ENCODE data around the gene SEC22C.

DNA sequence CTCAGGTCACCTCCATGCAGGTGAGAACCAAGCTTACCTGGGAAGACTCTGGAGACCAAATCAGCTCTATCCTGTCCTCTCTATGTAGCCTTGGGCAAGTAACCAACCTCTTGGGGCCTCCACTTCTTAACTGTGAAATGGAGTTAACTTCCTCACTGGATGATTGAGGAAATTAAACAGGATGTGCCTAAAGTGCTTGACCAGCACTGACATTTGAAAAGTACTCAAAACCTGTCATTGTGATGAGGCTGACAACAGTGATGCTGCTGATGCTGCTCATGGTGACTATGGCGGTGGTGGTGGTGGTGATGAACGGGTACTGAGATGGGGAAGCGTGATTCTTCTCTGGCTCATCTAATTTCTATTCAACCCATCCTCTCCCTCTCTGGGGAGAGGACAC is 57.0 kb downstream of the SEC22C start:
- TF ChIP-seq POLR2AphosphoS5 (IDR thresholded peaks at IDR 0.05; ENCODE audit: low read depth, low read length) (no peak), TAF1 (IDR thresholded peaks at IDR 0.05; ENCODE audit: borderline replicate concordance, insufficient read depth, low read length) (no peak), SIN3A (IDR thresholded peaks at IDR 0.05; ENCODE audit: borderline replicate concordance, insufficient read depth, low read length) (no peak)
- TF ChIP-seq, protein P1, sequence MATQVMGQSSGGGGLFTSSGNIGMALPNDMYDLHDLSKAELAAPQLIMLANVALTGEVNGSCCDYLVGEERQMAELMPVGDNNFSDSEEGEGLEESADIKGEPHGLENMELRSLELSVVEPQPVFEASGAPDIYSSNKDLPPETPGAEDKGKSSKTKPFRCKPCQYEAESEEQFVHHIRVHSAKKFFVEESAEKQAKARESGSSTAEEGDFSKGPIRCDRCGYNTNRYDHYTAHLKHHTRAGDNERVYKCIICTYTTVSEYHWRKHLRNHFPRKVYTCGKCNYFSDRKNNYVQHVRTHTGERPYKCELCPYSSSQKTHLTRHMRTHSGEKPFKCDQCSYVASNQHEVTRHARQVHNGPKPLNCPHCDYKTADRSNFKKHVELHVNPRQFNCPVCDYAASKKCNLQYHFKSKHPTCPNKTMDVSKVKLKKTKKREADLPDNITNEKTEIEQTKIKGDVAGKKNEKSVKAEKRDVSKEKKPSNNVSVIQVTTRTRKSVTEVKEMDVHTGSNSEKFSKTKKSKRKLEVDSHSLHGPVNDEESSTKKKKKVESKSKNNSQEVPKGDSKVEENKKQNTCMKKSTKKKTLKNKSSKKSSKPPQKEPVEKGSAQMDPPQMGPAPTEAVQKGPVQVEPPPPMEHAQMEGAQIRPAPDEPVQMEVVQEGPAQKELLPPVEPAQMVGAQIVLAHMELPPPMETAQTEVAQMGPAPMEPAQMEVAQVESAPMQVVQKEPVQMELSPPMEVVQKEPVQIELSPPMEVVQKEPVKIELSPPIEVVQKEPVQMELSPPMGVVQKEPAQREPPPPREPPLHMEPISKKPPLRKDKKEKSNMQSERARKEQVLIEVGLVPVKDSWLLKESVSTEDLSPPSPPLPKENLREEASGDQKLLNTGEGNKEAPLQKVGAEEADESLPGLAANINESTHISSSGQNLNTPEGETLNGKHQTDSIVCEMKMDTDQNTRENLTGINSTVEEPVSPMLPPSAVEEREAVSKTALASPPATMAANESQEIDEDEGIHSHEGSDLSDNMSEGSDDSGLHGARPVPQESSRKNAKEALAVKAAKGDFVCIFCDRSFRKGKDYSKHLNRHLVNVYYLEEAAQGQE (IDR thresholded peaks at IDR 0.05; ENCODE audit: insufficient read depth in 1 of 2, low read depth in 2 of 2, low read length in 2 of 2): no peak
